ENCODE data around the gene EPN3.

Gene EPN3

GRCh38 chr17:50517504-50518383, 14.8 kb upstream of the EPN3 start:
- Histone ChIP-seq H3K79me2 (ENCODE audit: insufficient read depth, low read length) (no peaks in the 10 kb centered on the region), H3K4me2 (ENCODE audit: low read depth, low read length, poor library complexity, severe bottlenecking) (no peak overlapping the region), H3K9me2 (replicated peaks; ENCODE audit: insufficient read depth, low read length) (no peaks in the 10 kb centered on the region), H3K36me3 (ENCODE audit: low read length) (no peaks in the 10 kb centered on the region), H2AFZ (ENCODE audit: low read depth, low read length, severe bottlenecking) (no peak overlapping the region), H3K9me3 (ENCODE audit: insufficient read depth, low read length) (no peaks in the 10 kb centered on the region), H3K27me3 (ENCODE audit: low read length) (no peaks in the 10 kb centered on the region), H3K9ac (ENCODE audit: low read length) (no peak overlapping the region), H3K27ac (ENCODE audit: low read depth, low read length) (no peak overlapping the region), H3F3A (ENCODE audit: insufficient read depth) (no peaks in the 10 kb centered on the region), H4K20me1 (ENCODE audit: low read depth, low read length) (no peaks in the 10 kb centered on the region), H3K4me3 (ENCODE audit: insufficient read depth, low read length, poor library complexity, severe bottlenecking) (no peak overlapping the region)
- no peak for TF ChIP-seq EZH2phosphoT487 (conservative IDR thresholded peaks at IDR 0.05; ENCODE audit: low read length)
- no peak for TF ChIP-seq CTCF (IDR thresholded peaks at IDR 0.05; ENCODE audit: insufficient read depth, low read length, poor library complexity, severe bottlenecking)

- Histone ChIP-seq H3F3A (ENCODE audit: insufficient read depth) (no peaks in the 10 kb centered on the region), H3K79me2 (ENCODE audit: insufficient read depth, low read length) (no peaks in the 10 kb centered on the region), H3K27ac (ENCODE audit: low read depth, low read length) (no peak overlapping the region), H3K9me2 (replicated peaks; ENCODE audit: insufficient read depth, low read length) (no peaks in the 10 kb centered on the region), H3K27me3 (ENCODE audit: low read length) (no peaks in the 10 kb centered on the region), H3K4me3 (ENCODE audit: insufficient read depth, low read length, poor library complexity, severe bottlenecking) (no peak overlapping the region), H3K36me3 (ENCODE audit: low read length) (no peaks in the 10 kb centered on the region), H3K9me3 (ENCODE audit: insufficient read depth, low read length) (no peaks in the 10 kb centered on the region), H2AFZ (ENCODE audit: low read depth, low read length, severe bottlenecking) (no peak overlapping the region), H3K4me2 (ENCODE audit: low read depth, low read length, poor library complexity, severe bottlenecking) (no peak overlapping the region), H3K9ac (ENCODE audit: low read length) (no peak overlapping the region), H4K20me1 (ENCODE audit: low read depth, low read length) (no peaks in the 10 kb centered on the region)
- TF ChIP-seq EZH2phosphoT487 (conservative IDR thresholded peaks at IDR 0.05; ENCODE audit: low read length) (no peak), CTCF (IDR thresholded peaks at IDR 0.05; ENCODE audit: insufficient read depth, low read length, poor library complexity, severe bottlenecking) (no peak)
These were observed 14.0 kb upstream of the EPN3 start for GRCh38 chr17:50518384-50519023.

GRCh38 chr17:50519141-50519834, 13.2 kb upstream of the EPN3 start:
- Histone ChIP-seq H3K36me3 (ENCODE audit: low read length) (no peaks in the 10 kb centered on the region), H3K4me3 (ENCODE audit: insufficient read depth, low read length, poor library complexity, severe bottlenecking) (no peak overlapping the region), H3K9me2 (replicated peaks; ENCODE audit: insufficient read depth, low read length) (no peaks in the 10 kb centered on the region), H3K79me2 (ENCODE audit: insufficient read depth, low read length) (no peaks in the 10 kb centered on the region), H3F3A (ENCODE audit: insufficient read depth) (no peaks in the 10 kb centered on the region), H2AFZ (ENCODE audit: low read depth, low read length, severe bottlenecking) (no peak overlapping the region), H4K20me1 (ENCODE audit: low read depth, low read length) (no peaks in the 10 kb centered on the region), H3K9me3 (ENCODE audit: insufficient read depth, low read length) (no peaks in the 10 kb centered on the region), H3K27me3 (ENCODE audit: low read length) (no peaks in the 10 kb centered on the region), H3K27ac (ENCODE audit: low read depth, low read length) (no peak overlapping the region), H3K9ac (ENCODE audit: low read length) (no peak overlapping the region), H3K4me2 (ENCODE audit: low read depth, low read length, poor library complexity, severe bottlenecking) (no peak overlapping the region)
- TF ChIP-seq CTCF (IDR thresholded peaks at IDR 0.05; ENCODE audit: insufficient read depth, low read length, poor library complexity, severe bottlenecking) (no peak), EZH2phosphoT487 (conservative IDR thresholded peaks at IDR 0.05; ENCODE audit: low read length) (no peak)
